GM20431 (cell line): ENCODE measurements around the gene RUNX1.

Experiments
- in situ Hi-C: fragments of 300-500 bp; cut with MseI, MboI; formaldehyde crosslinking; loops from one replicate; pipeline ENCODE4 v1.15.0; 2020; ENCODE audit warnings: low sequenced_read_pairs; ENCODE audit not compliant: unreplicated experiment

The RUNX1 gene

DNA sequence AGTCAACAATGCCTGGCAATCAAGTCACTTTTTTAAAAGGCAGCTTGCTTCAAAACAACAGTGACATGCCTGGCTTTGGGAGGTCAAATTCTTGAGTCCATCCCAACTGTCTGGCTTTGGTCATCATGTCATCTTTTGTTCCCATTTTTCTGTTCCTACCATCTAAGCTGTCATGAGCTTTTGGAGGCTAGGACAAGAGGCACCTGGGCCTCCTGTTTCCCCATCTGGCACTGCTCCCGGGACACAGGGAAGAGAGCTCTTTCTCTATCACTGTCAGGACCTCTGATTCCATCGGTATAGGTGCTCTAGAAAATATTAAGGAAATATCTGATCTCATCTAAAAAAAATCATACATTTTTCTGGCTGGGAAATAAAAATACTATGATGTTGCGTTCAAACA lies 224.0 kb downstream of the RUNX1 start:
- in situ Hi-C loops = no loop called here

DNA sequence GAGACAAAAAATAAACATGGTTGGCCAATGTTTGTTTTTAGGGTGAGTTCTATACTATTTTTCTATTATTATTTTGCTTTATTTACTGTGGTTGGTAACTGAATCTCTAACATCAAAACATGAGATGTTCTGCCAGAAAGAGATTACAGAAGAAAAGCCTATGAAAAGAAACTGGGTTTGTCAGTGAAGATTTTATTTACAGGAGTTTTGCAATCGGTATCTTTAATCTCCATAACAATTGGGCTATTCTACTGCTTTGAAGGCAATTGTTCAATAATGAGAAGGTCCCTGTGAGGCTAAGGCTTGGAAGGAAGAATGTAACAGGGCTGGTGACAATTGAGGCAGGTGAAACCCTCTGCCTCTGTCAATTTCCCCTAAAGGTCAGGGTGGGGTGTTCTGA lies 224.8 kb downstream of the RUNX1 start:
- in situ Hi-C loops = no loop called here

GRCh38 chr21:34822942-34823341 lies 226.2 kb downstream of the RUNX1 start:
- in situ Hi-C loops = no loop called here

DNA sequence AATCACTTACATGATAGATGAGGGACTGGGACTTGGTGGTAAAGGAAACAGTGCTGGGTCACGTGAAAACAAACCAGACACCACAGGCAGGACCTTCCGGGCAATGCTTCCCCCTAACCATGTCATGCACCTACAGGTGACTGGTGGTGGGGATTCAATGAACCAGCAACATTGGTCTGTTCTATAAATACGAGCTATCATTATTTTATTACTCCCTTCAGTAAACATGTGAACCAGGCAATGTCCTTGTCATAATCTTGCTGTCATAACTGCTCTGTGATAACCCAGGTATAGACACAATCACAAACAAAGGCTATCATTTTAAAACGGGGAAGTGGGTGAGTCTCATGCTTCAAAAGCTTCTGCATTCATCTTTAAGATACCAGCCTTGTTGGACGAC lies 226.9 kb downstream of the RUNX1 start:
- in situ Hi-C loops = no loop called here

- in situ Hi-C loops = no loop called here
Observed at GRCh38 chr21:34821717-34822116, 227.4 kb downstream of the RUNX1 start.

GRCh38 chr21:34820051-34820450 lies 229.1 kb downstream of the RUNX1 start:
- in situ Hi-C loops = no loop called here

- in situ Hi-C loops = no loop called here
Observed at GRCh38 chr21:34819357-34819999, 229.6 kb downstream of the RUNX1 start.

DNA sequence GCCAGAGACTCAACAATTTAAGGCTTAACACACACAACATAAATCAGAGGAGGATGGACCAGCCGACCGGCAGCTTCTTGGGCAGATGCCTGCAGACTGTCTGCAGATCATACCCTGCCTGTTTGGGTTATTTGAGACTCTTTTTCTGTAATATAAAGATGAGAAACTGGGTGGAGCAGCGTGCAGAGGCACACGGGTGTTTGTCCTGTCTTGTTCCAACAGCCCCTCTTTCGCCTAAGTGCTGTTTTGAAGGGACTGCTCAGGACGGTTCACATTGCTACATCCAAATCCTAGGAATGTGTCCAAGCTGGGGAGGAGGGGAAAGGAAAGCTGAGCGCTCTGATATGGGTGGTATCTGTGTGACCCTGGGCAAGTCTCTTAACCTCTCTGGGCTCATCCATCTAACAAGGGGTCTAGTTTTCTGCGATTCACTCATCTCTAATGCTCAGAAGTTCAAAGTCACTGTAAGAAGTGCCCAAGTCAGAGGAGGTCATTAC lies 230.4 kb downstream of the RUNX1 start:
- in situ Hi-C loops = no loop called here

- in situ Hi-C loops = no loop called here
Observed at GRCh38 chr21:34817821-34818661, 231.1 kb downstream of the RUNX1 start.

GRCh38 chr21:34815831-34816705 lies 233.0 kb downstream of the RUNX1 start:
- in situ Hi-C loops = no loop called here

DNA sequence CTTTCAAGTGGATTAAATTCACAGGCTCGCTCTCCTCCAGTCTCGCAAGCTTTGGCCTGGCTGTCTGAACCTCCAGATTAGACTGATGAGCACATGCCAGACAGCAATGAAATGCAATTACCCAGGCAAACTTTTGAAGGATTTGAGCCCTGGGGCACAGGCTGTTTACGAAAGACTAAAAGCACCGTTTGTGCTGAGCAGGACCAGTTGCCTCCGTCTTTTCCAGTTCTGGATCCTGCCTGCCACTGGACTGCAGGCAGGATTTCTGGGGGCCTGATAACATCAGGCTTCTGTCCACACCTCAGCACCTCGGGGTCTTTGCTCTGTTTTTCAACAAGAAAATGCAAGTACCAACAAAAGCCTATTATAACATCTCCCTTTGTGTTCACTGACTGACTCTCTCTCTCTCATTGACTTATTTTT lies 234.6 kb downstream of the RUNX1 start:
- in situ Hi-C loops = no loop called here

DNA sequence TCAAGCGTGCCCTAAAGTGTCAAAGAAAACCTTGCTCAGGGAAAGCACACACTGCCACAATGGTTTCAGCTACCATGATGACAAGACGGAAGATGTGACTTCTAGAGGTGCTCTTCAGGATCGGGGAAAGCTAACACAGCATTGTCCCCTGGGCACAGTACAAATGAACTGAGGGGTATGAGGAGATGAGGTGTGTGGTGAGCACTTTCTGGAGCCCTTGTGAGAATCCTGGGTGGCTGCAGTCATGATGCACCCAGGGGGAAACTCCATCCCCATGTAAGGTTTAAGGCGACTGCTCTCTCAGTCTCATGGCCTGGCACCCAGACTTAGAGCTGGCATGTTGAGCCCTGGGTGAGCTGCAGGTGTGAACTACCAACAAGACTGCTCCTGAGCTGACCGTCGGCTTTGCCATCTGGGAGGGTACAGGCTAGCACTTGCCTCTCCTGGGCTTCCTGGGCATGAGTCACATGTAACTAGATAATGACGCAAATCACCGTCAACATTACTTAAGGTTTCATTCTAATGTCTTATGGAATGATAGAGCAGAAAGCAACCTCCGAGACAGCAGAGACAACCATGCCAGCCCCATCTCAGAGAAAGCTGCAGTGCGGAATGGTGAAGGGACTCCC lies 235.7 kb downstream of the RUNX1 start:
- in situ Hi-C loops = no loop called here

GRCh38 chr21:34812504-34813265 lies 236.4 kb downstream of the RUNX1 start:
- in situ Hi-C loops = no loop called here

DNA sequence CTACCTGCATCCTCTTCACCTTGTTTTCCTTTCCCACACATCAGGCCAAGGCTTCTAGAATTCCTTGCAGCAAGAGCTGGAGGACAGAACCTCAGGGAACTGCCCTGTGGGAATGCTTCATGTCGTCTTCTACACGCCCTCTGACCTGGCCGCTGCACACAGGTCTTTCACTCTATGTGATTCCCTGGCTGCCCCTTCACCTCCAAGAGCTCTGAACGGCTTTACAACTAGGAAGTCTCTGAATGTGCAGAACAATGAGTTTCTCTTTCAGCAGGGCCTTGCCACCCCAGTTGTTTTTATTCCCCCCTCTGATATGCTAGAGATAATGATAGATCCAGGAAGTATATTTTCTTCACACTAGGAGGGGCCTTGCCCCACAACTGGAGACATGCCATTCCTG lies 237.7 kb downstream of the RUNX1 start:
- in situ Hi-C loops = no loop called here

DNA sequence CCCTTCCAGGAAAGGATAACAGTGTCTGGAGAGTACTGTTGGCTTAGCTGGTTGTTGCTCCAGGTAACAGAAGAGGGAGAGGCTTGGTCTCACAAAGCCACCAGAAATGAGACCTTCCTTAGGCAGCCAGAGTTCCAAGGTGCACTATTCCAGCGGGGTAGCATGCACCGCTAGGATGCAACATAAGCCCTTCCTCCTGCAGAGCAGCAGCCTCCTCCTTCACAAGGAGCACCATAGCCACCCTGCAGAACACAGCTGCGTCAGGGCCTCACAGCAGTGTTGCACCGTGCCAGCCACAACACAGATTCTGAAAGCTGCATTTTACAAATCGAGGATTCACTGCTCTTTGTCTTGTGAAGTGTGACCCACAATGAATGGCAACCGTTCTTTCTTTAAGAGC lies 238.3 kb downstream of the RUNX1 start:
- in situ Hi-C loops = no loop called here

DNA sequence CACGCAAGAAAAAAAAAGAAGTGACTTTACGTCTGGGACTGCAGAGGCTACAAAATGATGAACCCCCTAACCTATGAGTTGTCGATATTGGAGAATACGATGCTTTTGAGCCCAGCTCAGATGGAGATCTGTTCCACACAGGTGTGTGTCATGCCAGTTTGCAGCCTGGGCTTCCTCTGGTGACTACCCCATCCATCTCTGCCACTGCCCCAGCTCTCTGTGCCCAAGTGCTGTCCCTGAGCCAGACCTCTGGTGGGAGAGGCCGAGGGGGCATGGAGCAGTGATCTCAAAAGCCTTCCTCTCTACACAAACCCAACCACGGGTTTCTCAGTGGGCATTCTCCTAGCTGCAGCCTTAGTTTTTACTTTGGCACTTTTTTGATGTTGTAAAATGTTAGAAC lies 239.3 kb downstream of the RUNX1 start:
- in situ Hi-C loops = no loop called here

GRCh38 chr21:34808569-34809204 lies 240.4 kb downstream of the RUNX1 start:
- in situ Hi-C loops = no loop called here

GRCh38 chr21:34807881-34808568 lies 241.1 kb downstream of the RUNX1 start:
- in situ Hi-C loops = no loop called here
